Gastroesophageal sphincter (tissue), 4 donors: ENCODE data around the gene IRF2. TPM values are rescaled to one million over a fixed set of nuclear protein-coding genes. Genes with fewer than 3 reads are reported as not detected.
A peak's percentile ranks its signal among the peaks of the same experiment; 100 is the strongest.

ENCODE experiments used
- ATAC-seq: fragments of 150-250 bp; one replicate; pipeline ENCODE4 v1.9.1; 2016; ENCODE audit warnings: mild to moderate bottlenecking, moderate library complexity
- H3K27ac ChIP-seq, 4 donors: fragments of 200-600 bp; sonication (generic) in 3 of 4; 1 replicate in 3 of 4; 2 replicates in 1 of 4; pipeline ENCODE4 v1.5.1; 2016 to 2019
- H3K27me3 ChIP-seq: fragments of 200-600 bp; sonication (generic); one replicate; pipeline ENCODE4 v1.5.1; 2019
- H3K36me3 ChIP-seq, 2 donors: fragments of 200-600 bp; sonication (generic); one replicate each; pipeline ENCODE4 v1.5.1; 2019; ENCODE audit warnings: control low read depth in 1 of 2
- H3K4me1 ChIP-seq, 3 donors: fragments of 200-600 bp; sonication (generic); 1 replicate in 2 of 3; 2 replicates in 1 of 3; pipeline ENCODE4 v1.5.1; 2016 to 2019; ENCODE audit warnings: control low read depth in 2 of 3
- H3K4me3 ChIP-seq, 2 donors: fragments of 200-600 bp; sonication (generic); one replicate each; pipeline ENCODE4 v1.5.1; 2019; ENCODE audit warnings: mild to moderate bottlenecking in 1 of 2, moderate library complexity in 1 of 2
- H3K9me3 ChIP-seq, 3 donors: fragments of 200-600 bp; sonication (generic); one replicate each; pipeline ENCODE4 v1.5.1; 2017 to 2019; ENCODE audit warnings: control low read depth in 2 of 3
- CTCF ChIP-seq, 4 experiments: fragments of 200-600 bp in 2 of 4; fragments of 450-650 bp in 2 of 4; sonication (generic) in 1 of 4; IDR thresholded peaks; one replicate each; pipeline ENCODE4 v1.5.1; 2017 to 2019; ENCODE audit warnings: antibody characterized with exemption in 4 of 4, mild to moderate bottlenecking in 2 of 4, moderate library complexity in 2 of 4
- EP300 ChIP-seq: sonication (generic); formaldehyde crosslinking; IDR thresholded peaks from one replicate; pipeline ENCODE4 v1.6.1; 2017; ENCODE audit warnings: antibody characterized with exemption, mild to moderate bottlenecking
- POLR2A ChIP-seq, 2 donors: fragments of 450-650 bp; IDR thresholded peaks; one replicate each; pipeline ENCODE4 v1.6.1; 2017; ENCODE audit warnings: antibody characterized with exemption in 2 of 2, mild to moderate bottlenecking in 2 of 2, moderate library complexity in 1 of 2
- POLR2AphosphoS5 ChIP-seq: sonication (generic); formaldehyde crosslinking; IDR thresholded peaks from one replicate; pipeline ENCODE4 v1.6.1; 2017; ENCODE audit warnings: antibody characterized with exemption
- WGBS, 2 donors: methylation state at CpG; one replicate each; pipeline ENCODE4 v1.1.5; 2018; ENCODE audit warnings: low coverage in 1 of 2; 5-methylcytosine and 5-hydroxymethylcytosine counted together
- total RNA-seq, 4 donors: library from RNA; depleted of rRNA; stranded (reverse); fragments of >200 nt; gene quantifications; one replicate each; pipeline ENCODE4 v1.1.0, GENCODE V29; 2016

IRF2 gene
- total RNA-seq, 4 donors from 2014 or later: 34.1 to 41.7 (median 35.4) TPM

GRCh38 chr4:184352891-184353290 lies 121.5 kb downstream of the IRF2 start:
- H3K27ac ChIP-seq: no peak overlapping the region
- no peak for ATAC-seq
- 92 to 93% methylated on average over 3 to 5 of the region's 5 CpGs for WGBS, 2 donors
- H3K36me3 ChIP-seq: no peaks in the 10 kb centered on the region
- H3K4me1 ChIP-seq: peaks cover 0 to 33% (median 2%) of the 10 kb centered on the region in 3 donors
- no peak overlapping the region for H3K4me3 ChIP-seq
- TF ChIP-seq CTCF (IDR thresholded peaks at IDR 0.05) (no peak), EP300 (no peak), POLR2A (IDR thresholded peaks at IDR 0.05) (no peak), POLR2AphosphoS5 (no peak)
- H3K27me3 ChIP-seq: no peaks in the 10 kb centered on the region
- no peaks in the 10 kb centered on the region for H3K9me3 ChIP-seq

GRCh38 chr4:184351560-184352451 lies 122.5 kb downstream of the IRF2 start:
- Histone ChIP-seq H3K27ac (no peak overlapping the region), H3K36me3 (no peaks in the 10 kb centered on the region), H3K9me3 (no peaks in the 10 kb centered on the region), H3K4me1 (peaks cover 0 to 38% (median 5%) of the 10 kb centered on the region in 3 donors), H3K27me3 (no peaks in the 10 kb centered on the region), H3K4me3 (no peak overlapping the region)
- no peak for TF ChIP-seq POLR2A (IDR thresholded peaks at IDR 0.05)
- no peak for TF ChIP-seq CTCF (IDR thresholded peaks at IDR 0.05)
- TF ChIP-seq POLR2AphosphoS5: no peak
- TF ChIP-seq EP300: no peak
- no peak for ATAC-seq
- 93 to 94% methylated on average over 15 to 18 of the region's 19 CpGs for WGBS, 2 donors

- no peak overlapping the region for H3K27ac ChIP-seq
- H3K9me3 ChIP-seq: no peaks in the 10 kb centered on the region
- H3K36me3 ChIP-seq: no peaks in the 10 kb centered on the region
- 94% methylated on average over 5 of the region's 5 CpGs; no CpG with 5 or more reads in 1 of the 2 donors for WGBS, 2 donors
- H3K4me3 ChIP-seq: no peak overlapping the region
- no peak for ATAC-seq
- peaks cover 0 to 39% (median 5%) of the 10 kb centered on the region in 3 donors for H3K4me1 ChIP-seq
- no peak for TF ChIP-seq POLR2A (IDR thresholded peaks at IDR 0.05)
- H3K27me3 ChIP-seq: no peaks in the 10 kb centered on the region
Measured at GRCh38 chr4:184350964-184351363, 123.4 kb downstream of the IRF2 start.

- 96% methylated on average over 6 of the region's 9 CpGs; no CpG with 5 or more reads in 1 of the 2 donors for WGBS, 2 donors
- Histone ChIP-seq H3K27me3 (no peaks in the 10 kb centered on the region), H3K4me3 (no peak overlapping the region), H3K36me3 (no peaks in the 10 kb centered on the region), H3K4me1 (peaks cover 0 to 41% (median 5%) of the 10 kb centered on the region in 3 donors), H3K9me3 (no peaks in the 10 kb centered on the region), H3K27ac (no peak overlapping the region)
- TF ChIP-seq CTCF (IDR thresholded peaks at IDR 0.05): no peak
- no peak for TF ChIP-seq EP300
- no peak for TF ChIP-seq POLR2AphosphoS5
- TF ChIP-seq POLR2A (IDR thresholded peaks at IDR 0.05): no peak
- no peak for ATAC-seq
Measured at GRCh38 chr4:184350213-184350817, 124.0 kb downstream of the IRF2 start.

- no peak for ATAC-seq
- TF ChIP-seq CTCF (IDR thresholded peaks at IDR 0.05): no peak
- TF ChIP-seq EP300: no peak
- no peak for TF ChIP-seq POLR2A (IDR thresholded peaks at IDR 0.05)
- no peak for TF ChIP-seq POLR2AphosphoS5
- H3K27ac ChIP-seq: peak overlapping the region in 1 of 4 donors; percentile 69
- no peaks in the 10 kb centered on the region for H3K9me3 ChIP-seq
- WGBS, 2 donors: 80 to 90% methylated on average over 3 to 5 of the region's 11 CpGs
- no peaks in the 10 kb centered on the region for H3K36me3 ChIP-seq
- H3K4me3 ChIP-seq: no peak overlapping the region
- no peaks in the 10 kb centered on the region for H3K27me3 ChIP-seq
- peaks cover 0 to 41% (median 5%) of the 10 kb centered on the region in 3 donors for H3K4me1 ChIP-seq
Measured at GRCh38 chr4:184349283-184350039, 124.9 kb downstream of the IRF2 start.
